Stomach (tissue), 4 donors: Measurements from ENCODE around the gene LRRC61.

Experiments used
- POLR2AphosphoS5 ChIP-seq, 3 donors: sonication (generic); formaldehyde crosslinking; IDR thresholded peaks; one replicate each; pipeline ENCODE4 v1.6.1; 2016; ENCODE audit warnings: antibody characterized with exemption in 3 of 3
- TF ChIP-seq, protein P1 (sequence below), 7 experiments: fragments of 450-650 bp in 4 of 7; fragments of 200-600 bp in 3 of 7; sonication (generic) in 3 of 7; IDR thresholded peaks; one replicate each; pipeline ENCODE4 v1.5.1; 2016 to 2019; ENCODE audit warnings: antibody characterized with exemption in 7 of 7, control low read depth in 2 of 7, mild to moderate bottlenecking in 1 of 7

DNA sequence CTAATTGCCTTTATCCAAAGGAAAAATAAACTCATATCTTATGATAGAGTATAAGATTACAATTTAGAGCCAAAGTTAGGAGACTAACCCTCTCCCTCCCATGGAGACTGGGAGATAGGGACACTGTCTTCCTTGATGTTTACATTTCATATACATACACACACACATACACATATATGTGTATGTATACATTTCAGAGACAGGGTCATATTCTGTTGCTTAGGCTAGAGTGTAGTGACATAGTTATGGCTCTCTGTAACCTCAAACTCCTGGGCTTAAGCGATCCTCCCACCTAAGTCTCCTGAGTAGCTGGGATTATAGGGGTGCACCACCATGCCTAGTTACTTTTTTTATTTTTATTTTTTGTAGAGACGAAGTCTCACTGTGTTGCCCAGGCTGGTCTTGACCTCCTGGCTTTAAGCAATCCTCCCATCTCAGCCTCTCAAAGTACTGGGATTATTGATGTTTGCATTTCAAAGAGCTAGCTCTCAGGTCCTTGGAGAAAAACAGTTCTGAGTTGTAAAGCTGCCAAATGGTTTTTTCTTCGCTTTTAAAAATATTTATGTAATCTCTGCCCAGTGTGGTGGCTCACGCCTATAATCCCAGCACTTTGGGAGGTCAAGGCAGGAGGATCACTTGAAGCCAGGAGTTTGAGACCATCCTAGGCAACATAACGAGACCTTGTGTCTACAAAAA lies 37.4 kb downstream of the LRRC61 start:
- TF ChIP-seq POLR2AphosphoS5 (IDR thresholded peaks at IDR 0.05), result no peak
- TF ChIP-seq, protein P1, sequence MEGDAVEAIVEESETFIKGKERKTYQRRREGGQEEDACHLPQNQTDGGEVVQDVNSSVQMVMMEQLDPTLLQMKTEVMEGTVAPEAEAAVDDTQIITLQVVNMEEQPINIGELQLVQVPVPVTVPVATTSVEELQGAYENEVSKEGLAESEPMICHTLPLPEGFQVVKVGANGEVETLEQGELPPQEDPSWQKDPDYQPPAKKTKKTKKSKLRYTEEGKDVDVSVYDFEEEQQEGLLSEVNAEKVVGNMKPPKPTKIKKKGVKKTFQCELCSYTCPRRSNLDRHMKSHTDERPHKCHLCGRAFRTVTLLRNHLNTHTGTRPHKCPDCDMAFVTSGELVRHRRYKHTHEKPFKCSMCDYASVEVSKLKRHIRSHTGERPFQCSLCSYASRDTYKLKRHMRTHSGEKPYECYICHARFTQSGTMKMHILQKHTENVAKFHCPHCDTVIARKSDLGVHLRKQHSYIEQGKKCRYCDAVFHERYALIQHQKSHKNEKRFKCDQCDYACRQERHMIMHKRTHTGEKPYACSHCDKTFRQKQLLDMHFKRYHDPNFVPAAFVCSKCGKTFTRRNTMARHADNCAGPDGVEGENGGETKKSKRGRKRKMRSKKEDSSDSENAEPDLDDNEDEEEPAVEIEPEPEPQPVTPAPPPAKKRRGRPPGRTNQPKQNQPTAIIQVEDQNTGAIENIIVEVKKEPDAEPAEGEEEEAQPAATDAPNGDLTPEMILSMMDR (IDR thresholded peaks at IDR 0.05), result no peak
